Aorta (tissue), 5 donors: Measurements from ENCODE around the gene FAM83G. TPM values are rescaled to one million over a fixed set of nuclear protein-coding genes. Genes with fewer than 3 reads are reported as not detected.

Experiments used
- ATAC-seq: fragments of 200-7000 bp; cut with Tn5 transposase; one replicate; pipeline ENCODE4 v1.9.1; 2022; ENCODE audit warnings: moderate library complexity; ENCODE audit not compliant: low FRiP score
- DNase-seq, 2 donors: peaks; one replicate each; pipeline ENCODE4 v3.0.0-alpha.2; 2020
- H3K27ac ChIP-seq, 2 donors: one replicate each; pipeline ENCODE4 v1.5.1; 2013; ENCODE audit warnings: low read length in 2 of 2, mild to moderate bottlenecking in 2 of 2, moderate library complexity in 2 of 2, control low read depth in 1 of 2, inconsistent platforms in 1 of 2, low read depth in 1 of 2
- H3K27me3 ChIP-seq, 2 donors: one replicate each; pipeline ENCODE4 v1.6.1; 2013; ENCODE audit warnings: control low read depth in 1 of 2, low read length in 1 of 2, mild to moderate bottlenecking in 1 of 2, moderate library complexity in 1 of 2; ENCODE audit not compliant: insufficient read depth in 2 of 2, control insufficient read depth in 1 of 2
- H3K36me3 ChIP-seq, 2 donors: one replicate each; pipeline ENCODE4 v1.6.1; 2013; ENCODE audit warnings: control low read depth in 1 of 2, low read length in 1 of 2, mild to moderate bottlenecking in 1 of 2; ENCODE audit not compliant: insufficient read depth in 2 of 2, control insufficient read depth in 1 of 2
- H3K4me1 ChIP-seq, 2 donors: one replicate each; pipeline ENCODE4 v1.6.1; 2013; ENCODE audit warnings: low read length in 2 of 2, control low read depth in 1 of 2, mild to moderate bottlenecking in 1 of 2, moderate library complexity in 1 of 2; ENCODE audit not compliant: insufficient read depth in 2 of 2, control insufficient read depth in 1 of 2
- H3K4me3 ChIP-seq, 2 donors: one replicate each; pipeline ENCODE4 v1.5.1; 2013; ENCODE audit warnings: low read length in 2 of 2, control low read depth in 1 of 2, mild to moderate bottlenecking in 1 of 2
- H3K9me3 ChIP-seq: one replicate; pipeline ENCODE4 v1.6.1; 2013; ENCODE audit warnings: mild to moderate bottlenecking, low read length; ENCODE audit not compliant: control insufficient read depth
- WGBS, 2 donors: extraction: QIAGEN DNeasy Blood & Tissue Kit; methylation state at CpG; one replicate each; pipeline ENCODE4 v1.1.7; 2013; 5-methylcytosine and 5-hydroxymethylcytosine counted together
- intact Hi-C, 2 donors: fragments of 100-400 bp; cut with DNase I; formaldehyde crosslinking; loops; one replicate each; pipeline versions ENCODE4 v1.14.2 to v1.15.0; 2022
- polyA plus RNA-seq, 2 donors: library from polyadenylated mRNA; stranded (reverse); fragments of 200-250 nt; gene quantifications; one replicate each; pipeline ENCODE4 v1.2.3, GENCODE V29; 2013
- total RNA-seq, 2 donors: library from RNA; stranded (reverse); fragmentation: NEBNext Ultra II Directional; extraction: Animal tissue kit (Norgen Biotek cat#: 25700); gene quantifications; one replicate each; pipeline ENCODE4 v1.2.1, GENCODE V29; 2021
- donor health status: healthy with polysubstance abuse.
- donor health status: Bipolar disorder and iron deficiency.
- donor health status: DM: no; HTN: no; CAD: no.
- donor health status: DM: no; HTN: no; CAD: no.
- donor health status: DM: yes; HTN: yes; CAD: no.

FAM83G gene
- total and polyA plus RNA-seq, 4 donors, result 2.5 to 12.9 (median 5.2) TPM

DNA sequence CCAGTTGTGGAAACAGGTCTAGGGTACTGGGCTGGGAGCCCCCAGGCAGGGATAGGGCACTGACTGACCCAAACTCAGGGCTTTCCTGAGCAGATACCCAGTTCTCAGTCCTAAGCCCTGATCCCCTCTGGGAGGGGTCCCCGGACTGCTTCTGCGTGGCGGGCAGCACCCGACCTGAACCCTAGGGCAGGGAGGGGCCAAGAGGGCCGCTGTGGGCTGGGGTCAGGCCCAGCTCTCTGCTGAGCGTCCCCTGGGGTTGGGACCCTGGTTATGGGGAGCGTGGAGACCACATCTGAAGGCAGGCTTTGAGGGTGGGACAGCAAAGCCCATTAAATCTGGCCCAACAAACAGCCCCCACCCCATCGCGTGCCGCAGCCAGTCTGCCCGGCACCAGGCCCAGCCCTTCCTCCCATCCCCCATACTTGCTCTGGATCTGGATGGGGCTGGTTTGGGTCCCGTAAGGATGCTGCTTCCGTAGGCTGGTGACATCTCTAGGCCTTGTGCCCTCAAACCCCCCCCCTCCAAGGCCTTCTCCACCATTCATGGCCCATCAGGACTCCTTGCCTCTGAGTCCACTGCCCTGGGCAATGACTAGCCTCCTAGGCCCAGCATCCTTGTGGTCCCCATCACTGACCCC is 691 bp upstream of the FAM83G start:
- H3K4me1 ChIP-seq, result no peaks in the 10 kb centered on the region
- DNase-seq (no peak), ATAC-seq (peak; percentile 4)
- no peaks in the 10 kb centered on the region for H3K36me3 ChIP-seq
- peak overlapping the region in 1 of 2 donors; percentile 65 for H3K4me3 ChIP-seq
- no peak overlapping the region for H3K27ac ChIP-seq
- no peaks in the 10 kb centered on the region for H3K27me3 ChIP-seq
- no peaks in the 10 kb centered on the region for H3K9me3 ChIP-seq
- 88 to 89% methylated on average over 13 of the region's 13 CpGs for WGBS, 2 donors
- intact Hi-C loops, result no loop called here

DNA sequence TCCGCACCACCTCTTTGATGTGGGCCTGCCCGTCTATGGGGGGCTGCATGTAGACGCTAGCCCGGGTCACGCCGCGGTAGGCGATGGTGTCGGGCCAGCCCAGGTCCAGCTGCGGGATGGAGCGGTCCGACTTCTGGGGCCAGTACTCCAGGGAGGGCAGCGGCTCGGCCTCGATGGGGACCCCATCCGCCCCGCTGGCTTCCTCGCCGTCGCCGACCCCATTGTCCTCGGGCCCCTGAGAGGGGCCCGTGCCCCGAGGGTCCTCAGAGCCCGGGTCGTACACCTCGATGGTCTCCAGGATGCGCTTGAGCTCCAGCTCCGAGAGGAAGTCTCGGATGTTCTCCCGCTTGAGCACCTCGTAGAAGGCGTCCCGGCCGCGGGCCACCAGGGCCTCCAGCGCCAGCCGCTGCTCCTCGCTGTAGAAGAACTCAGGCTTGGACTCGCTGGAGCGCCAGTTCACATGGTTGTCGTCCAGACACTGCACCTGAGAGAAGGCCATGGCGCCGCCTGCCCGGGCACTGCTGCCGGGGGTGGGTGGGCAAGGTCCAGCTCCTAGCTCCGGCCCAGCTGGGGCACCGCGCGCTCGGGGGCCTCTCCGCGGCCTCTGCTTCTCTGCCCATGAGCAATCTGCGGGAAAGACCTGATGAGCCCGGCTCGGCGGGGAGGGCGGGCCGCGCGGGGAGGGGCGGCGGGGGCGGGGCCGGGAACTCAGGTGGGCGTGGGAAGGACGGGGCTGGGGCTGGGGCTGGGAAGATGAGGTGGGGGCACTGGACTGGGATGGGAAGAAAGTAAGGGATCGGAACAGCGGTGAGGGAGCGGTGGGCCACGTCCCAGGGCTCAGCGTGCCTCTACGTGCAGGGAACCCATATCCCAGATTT is 782 bp downstream of the FAM83G start:
- H3K4me3 ChIP-seq, result peak overlapping the region; percentile 65 to 70
- no peaks in the 10 kb centered on the region for H3K36me3 ChIP-seq
- H3K9me3 ChIP-seq, result no peaks in the 10 kb centered on the region
- intact Hi-C loops, result no loop called here
- DNase-seq (peak in 1 of 2 donors; percentile 84), ATAC-seq (peak; percentile 26)
- H3K27ac ChIP-seq, result peak overlapping the region; percentile 23 to 38
- H3K4me1 ChIP-seq, result no peaks in the 10 kb centered on the region
- H3K27me3 ChIP-seq, result no peaks in the 10 kb centered on the region
- WGBS, 2 donors, result 37% methylated on average over 72 to 73 of the region's 73 CpGs

DNA sequence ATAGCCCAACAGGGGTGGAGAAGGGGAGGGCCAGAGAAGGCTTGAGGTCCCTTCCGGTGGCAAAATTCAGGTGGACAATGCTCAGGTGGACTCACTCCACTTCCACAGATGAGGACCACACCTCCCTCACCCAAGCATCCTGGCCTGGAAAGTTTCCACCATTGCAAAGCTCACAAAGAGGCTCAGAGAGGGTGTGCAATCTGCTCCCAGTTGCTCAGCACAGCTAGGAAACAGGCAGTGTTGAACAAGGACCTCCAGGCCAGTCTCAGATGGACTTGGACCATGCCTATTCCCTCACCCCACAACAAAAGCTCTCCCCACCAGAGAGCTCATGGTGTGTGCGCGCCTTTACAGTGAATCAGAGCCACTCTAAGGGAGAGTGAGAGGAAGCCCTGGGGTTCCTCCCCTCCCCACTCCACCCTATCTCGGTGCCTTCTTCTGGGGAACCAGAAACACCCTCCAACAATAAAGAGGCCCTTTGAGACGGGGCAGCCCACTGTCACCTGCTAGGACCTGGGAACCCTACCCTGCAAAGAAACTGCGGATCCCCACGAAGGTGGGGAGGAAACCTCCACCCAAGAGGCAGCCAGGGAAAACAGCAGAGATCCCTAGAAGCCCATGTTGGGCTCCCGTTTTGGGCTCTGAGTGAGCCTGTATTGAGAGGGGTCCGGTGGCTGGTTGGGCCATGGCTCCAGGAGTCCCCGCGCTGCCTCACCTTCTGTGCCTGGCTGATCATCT is 1.6 kb downstream of the FAM83G start:
- no peak overlapping the region for H3K27ac ChIP-seq
- H3K9me3 ChIP-seq, result no peaks in the 10 kb centered on the region
- no peak overlapping the region for H3K4me3 ChIP-seq
- H3K27me3 ChIP-seq, result no peaks in the 10 kb centered on the region
- intact Hi-C loops, result no loop called here
- no peaks in the 10 kb centered on the region for H3K4me1 ChIP-seq
- DNase-seq (no peak), ATAC-seq (no peak)
- WGBS, 2 donors, result 91% methylated on average over 11 of the region's 11 CpGs
- no peaks in the 10 kb centered on the region for H3K36me3 ChIP-seq

DNA sequence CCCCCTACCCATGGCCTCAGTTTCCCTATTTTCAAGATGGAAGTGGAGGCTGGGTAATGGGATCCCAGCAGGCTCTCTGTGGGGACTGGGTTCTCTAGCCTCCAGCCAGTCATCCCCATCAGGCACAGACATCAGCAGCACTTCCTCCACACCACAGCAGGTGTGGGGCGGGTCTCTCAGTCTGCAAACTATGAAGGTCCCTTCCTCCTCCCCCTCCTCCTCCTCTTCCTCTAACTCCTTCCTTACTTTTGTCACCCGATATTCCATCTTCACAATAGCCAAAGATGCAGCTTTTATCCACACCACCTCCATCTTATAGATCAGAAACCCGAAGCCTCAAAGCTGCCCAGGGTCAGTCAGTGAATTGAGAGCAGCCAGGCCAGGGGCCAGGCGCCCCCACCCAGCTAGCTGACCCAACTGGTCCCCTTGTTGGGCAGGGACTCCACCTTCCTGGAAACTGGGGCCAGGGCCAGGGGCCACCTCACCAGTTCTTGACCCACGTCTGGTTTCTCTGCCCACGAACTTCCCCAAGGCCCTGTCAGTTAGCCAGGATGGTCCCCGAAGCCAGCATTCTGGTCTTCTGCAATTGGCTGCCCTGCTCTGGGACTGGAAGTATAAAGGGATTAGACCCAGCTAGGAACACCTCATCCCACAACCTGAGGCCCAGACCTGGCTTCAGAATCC is 2.5 kb downstream of the FAM83G start:
- no peaks in the 10 kb centered on the region for H3K36me3 ChIP-seq
- H3K9me3 ChIP-seq, result no peaks in the 10 kb centered on the region
- WGBS, 2 donors, result 53 to 56% methylated on average over 7 of the region's 7 CpGs
- no peak overlapping the region for H3K27ac ChIP-seq
- DNase-seq, result no peak
- intact Hi-C loops, result no loop called here
- no peaks in the 10 kb centered on the region for H3K27me3 ChIP-seq
- no peak overlapping the region for H3K4me3 ChIP-seq
- no peak for ATAC-seq
- H3K4me1 ChIP-seq, result no peaks in the 10 kb centered on the region

DNA sequence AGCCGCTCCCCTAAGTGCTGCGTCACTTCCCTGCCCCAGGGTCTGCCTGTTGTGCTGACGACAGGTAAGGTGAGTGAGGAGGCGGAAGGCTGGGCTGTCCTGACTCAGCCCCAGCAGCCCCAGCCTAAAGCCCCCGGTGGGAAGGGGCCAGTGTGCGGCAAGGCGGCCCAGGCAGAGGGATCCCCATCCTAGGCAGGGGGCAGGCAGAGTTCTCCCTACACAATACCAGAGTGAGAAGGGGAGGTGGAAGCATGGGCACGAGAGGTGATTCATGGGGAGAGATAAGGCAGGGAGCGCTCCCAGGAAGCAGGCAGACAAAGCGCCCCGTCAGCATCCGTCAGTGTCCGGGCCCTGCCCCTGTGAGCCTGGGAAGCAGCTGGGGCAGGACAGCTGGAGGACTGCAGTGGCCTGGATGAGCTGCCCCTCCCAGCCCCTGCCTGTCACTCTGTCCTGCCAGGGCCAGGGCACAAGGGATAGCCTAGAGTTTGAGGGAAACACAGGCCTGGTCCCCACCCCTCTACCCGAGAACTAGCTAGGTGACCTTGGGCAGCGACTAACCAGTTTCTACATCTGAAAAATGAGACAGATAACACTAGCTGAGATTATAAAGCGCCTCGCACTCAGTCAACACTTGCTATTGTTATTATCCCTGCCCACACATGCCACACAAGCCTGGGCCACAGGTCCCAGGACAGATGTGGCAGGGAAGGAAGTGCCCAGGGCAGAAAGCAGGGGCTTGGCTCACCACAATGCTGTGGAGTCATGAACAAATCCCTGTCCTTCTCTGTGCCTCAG is 3.8 kb downstream of the FAM83G start:
- Histone ChIP-seq H3K27ac (no peak overlapping the region), H3K27me3 (no peaks in the 10 kb centered on the region), H3K4me1 (no peaks in the 10 kb centered on the region), H3K9me3 (no peaks in the 10 kb centered on the region), H3K36me3 (no peaks in the 10 kb centered on the region), H3K4me3 (no peak overlapping the region)
- DNase-seq, result no peak
- intact Hi-C loops, result no loop called here
- WGBS, 2 donors, result 85 to 86% methylated on average over 17 of the region's 17 CpGs
- no peak for ATAC-seq

DNA sequence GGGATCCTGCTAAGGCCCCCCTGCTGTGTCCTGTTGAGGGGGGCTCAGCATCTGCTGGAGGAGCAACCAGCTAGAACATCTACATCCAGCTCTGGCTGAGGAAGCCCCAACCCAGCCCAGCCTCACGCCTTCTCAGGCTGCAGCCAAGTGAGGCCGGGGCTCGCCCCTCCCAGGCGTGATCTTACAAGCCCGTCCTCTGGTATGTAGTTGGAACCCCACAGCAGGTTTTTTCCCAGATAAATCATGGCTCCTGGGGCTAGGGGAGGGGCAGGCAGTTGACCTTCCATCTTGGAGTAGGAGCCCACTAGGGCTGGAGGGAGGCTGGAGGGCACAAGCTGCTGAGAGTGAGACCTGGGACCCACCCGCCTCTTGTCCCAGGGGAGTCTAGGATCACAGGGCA is 4.7 kb downstream of the FAM83G start:
- Histone ChIP-seq H3K4me1 (no peaks in the 10 kb centered on the region), H3K4me3 (no peak overlapping the region), H3K9me3 (no peaks in the 10 kb centered on the region), H3K27ac (no peak overlapping the region), H3K36me3 (no peaks in the 10 kb centered on the region), H3K27me3 (no peaks in the 10 kb centered on the region)
- WGBS, 2 donors, result 88 to 89% methylated on average over 6 of the region's 6 CpGs
- DNase-seq (no peak), ATAC-seq (no peak)
- intact Hi-C loops, result no loop called here

DNA sequence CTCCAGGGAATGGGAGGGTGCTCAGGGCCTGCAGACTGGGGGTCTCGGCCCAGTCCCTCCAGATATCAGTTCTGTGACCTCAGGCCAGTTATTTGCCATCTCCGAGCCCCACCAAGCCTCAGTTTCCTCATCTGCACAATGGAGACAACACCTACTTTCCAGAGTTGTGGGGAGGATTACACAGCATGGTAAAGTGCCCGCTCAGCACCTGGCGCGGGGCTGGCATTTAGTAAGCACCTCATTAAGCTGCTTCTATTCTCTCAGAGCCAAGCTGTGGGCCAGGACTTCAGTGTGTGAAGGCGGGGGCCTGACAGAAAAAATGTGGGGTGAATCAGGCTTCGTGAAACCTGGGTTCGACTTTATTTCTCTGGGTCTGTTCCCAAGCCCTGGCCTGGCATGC is 5.2 kb downstream of the FAM83G start:
- Histone ChIP-seq H3K27ac (no peak overlapping the region), H3K36me3 (no peaks in the 10 kb centered on the region), H3K9me3 (no peaks in the 10 kb centered on the region), H3K4me3 (no peak overlapping the region), H3K4me1 (no peaks in the 10 kb centered on the region), H3K27me3 (no peaks in the 10 kb centered on the region)
- DNase-seq (no peak), ATAC-seq (no peak)
- 93 to 95% methylated on average over 8 of the region's 8 CpGs for WGBS, 2 donors
- intact Hi-C loops, result no loop called here

DNA sequence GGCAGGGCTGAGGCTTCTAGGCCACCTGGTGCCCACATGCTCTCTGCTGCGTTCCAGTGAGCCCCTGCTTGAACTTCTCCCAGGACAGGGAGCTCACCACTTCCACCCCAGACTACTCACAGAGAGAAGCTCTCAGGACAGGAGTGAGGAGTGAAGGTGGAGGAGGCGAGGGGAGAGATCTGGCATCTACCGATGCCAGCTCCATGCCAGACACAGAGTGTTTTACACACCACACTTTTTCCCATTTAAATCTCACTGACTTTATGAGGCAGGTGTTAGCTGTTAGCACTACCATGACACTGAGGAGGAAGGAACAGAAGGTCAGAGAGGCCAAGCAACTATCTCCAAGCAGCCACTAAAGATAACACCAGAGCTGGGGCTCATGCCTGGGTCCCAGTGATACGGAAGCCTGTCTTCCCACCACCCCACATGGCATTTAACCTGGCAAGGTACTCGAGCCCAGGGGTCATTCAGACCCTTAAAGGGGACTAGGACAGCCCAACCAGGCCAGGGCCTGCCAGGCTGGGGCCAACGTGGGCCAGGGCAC is 6.8 kb downstream of the FAM83G start:
- no peaks in the 10 kb centered on the region for H3K36me3 ChIP-seq
- H3K27ac ChIP-seq, result no peak overlapping the region
- ATAC-seq (no peak), DNase-seq (no peak)
- no peak overlapping the region for H3K4me3 ChIP-seq
- no peaks in the 10 kb centered on the region for H3K27me3 ChIP-seq
- WGBS, 2 donors, result 82 to 85% methylated on average over 6 of the region's 6 CpGs
- intact Hi-C loops, result no loop called here
- H3K4me1 ChIP-seq, result no peaks in the 10 kb centered on the region
- H3K9me3 ChIP-seq, result no peaks in the 10 kb centered on the region
